AG09319 (cell line): ENCODE results near the gene ALG3.

Experiments used
- DNase-seq: peaks from one replicate; pipeline ENCODE4 v3.0.0-alpha.2; 2010; ENCODE audit warnings: low read depth; ENCODE audit errors: extremely low read depth
- CTCF ChIP-seq: IDR thresholded peaks from 2 replicates; pipeline ENCODE4 v1.5.1; 2011; ENCODE audit warnings: low read depth, mild to moderate bottlenecking, inconsistent platforms, low read length, moderate library complexity

ALG3 gene

GRCh38 chr3:184233127-184233843 lies 15.5 kb downstream of the ALG3 start:
- DNase-seq: no peak

GRCh38 chr3:184231671-184232070 lies 17.1 kb downstream of the ALG3 start:
- TF ChIP-seq CTCF: no peak
- no peak for DNase-seq

More at GRCh38 chr3:184233127-184233843, 15.5 kb downstream of the ALG3 start:
- no peak for TF ChIP-seq CTCF

- DNase-seq: no peak
Observed at GRCh38 chr3:184230603-184231528, 17.9 kb downstream of the ALG3 start.

GRCh38 chr3:184230081-184230602 lies 18.6 kb downstream of the ALG3 start:
- TF ChIP-seq CTCF: no peak
- no peak for DNase-seq

More at GRCh38 chr3:184230603-184231528, 17.9 kb downstream of the ALG3 start:
- no peak for TF ChIP-seq CTCF

- TF ChIP-seq CTCF: no peak; the same call in 1 of the 2 replicates
Observed at GRCh38 chr3:184229394-184230080, 19.2 kb downstream of the ALG3 start, which contains the start of gene VWA5B2. TSS of gene VWA5B2 (plus strand) at chr3:184229585. CDS start at chr3:184230529, 944 bp downstream.

GRCh38 chr3:184228376-184229137 lies 20.2 kb downstream of the ALG3 start:
- DNase-seq: no peak
- TF ChIP-seq CTCF: no peak

More at GRCh38 chr3:184229394-184230080, 19.2 kb downstream of the ALG3 start, which contains the start of gene VWA5B2:
- DNase-seq: no peak
